ENCODE data around the gene S100A11. TPM values are rescaled to one million over a fixed set of nuclear protein-coding genes. Genes with fewer than 3 reads are reported as not detected.

S100A11 gene
- total and polyA plus RNA-seq, 2 donors (not counting 1 experiment from before 2014, with no cell fraction given) = 26.2 to 31.4 TPM

Small RNA genes lying within 50 kb of the gene (small RNA-seq; reads per million reads assigned to genes)
- not detected for gene SPTLC1P4 (ENCODE audit: insufficient read length, low read depth, low replicate concordance)

Other genes starting within 250 kb of the S100A11 start
- gene TDRKH, start 246.5 kb downstream of the S100A11 start, total RNA-seq = 12.8 and 13.3 TPM in 2 replicates
- gene TDRKH, start 246.5 kb downstream of the S100A11 start, polyA plus RNA-seq = 2.0 and 2.2 TPM in 2 replicates
- gene LINGO4, start 231.6 kb downstream of the S100A11 start, total RNA-seq = not detected in 2 replicates
- not detected in 2 replicates for gene LINGO4, start 231.6 kb downstream of the S100A11 start, polyA plus RNA-seq
- gene RORC, start 205.2 kb downstream of the S100A11 start, total RNA-seq = 0.12 TPM in 1 of 2 replicates, not detected in the other
- 0.07 and 0.15 TPM in 2 replicates for gene RORC, start 205.2 kb downstream of the S100A11 start, polyA plus RNA-seq
- not detected in 2 replicates for gene C2CD4D, start 197.2 kb downstream of the S100A11 start, total RNA-seq
- gene C2CD4D, start 197.2 kb downstream of the S100A11 start, polyA plus RNA-seq = 0.07 TPM in 2 replicates
- gene THEM5, start 183.3 kb downstream of the S100A11 start, total RNA-seq = not detected in 2 replicates
- not detected in 2 replicates for gene THEM5, start 183.3 kb downstream of the S100A11 start, polyA plus RNA-seq
- gene THEM4, start 127.5 kb downstream of the S100A11 start, total RNA-seq = 16.1 and 19.8 TPM in 2 replicates
- gene THEM4, start 127.5 kb downstream of the S100A11 start, polyA plus RNA-seq = 10.3 and 15.0 TPM in 2 replicates
- gene S100A10, start 43.1 kb downstream of the S100A11 start, total RNA-seq = 40.4 and 47.1 TPM in 2 replicates
- 29.9 and 38.0 TPM in 2 replicates for gene S100A10, start 43.1 kb downstream of the S100A11 start, polyA plus RNA-seq
- gene TCHHL1, start 52.1 kb upstream of the S100A11 start, total RNA-seq = not detected in 2 replicates
- not detected in 2 replicates for gene TCHHL1, start 52.1 kb upstream of the S100A11 start, polyA plus RNA-seq
- gene TCHH, start 78.4 kb upstream of the S100A11 start, total RNA-seq = not detected in 2 replicates
- gene TCHH, start 78.4 kb upstream of the S100A11 start, polyA plus RNA-seq = not detected in 2 replicates
- not detected in 2 replicates for gene RPTN, start 122.2 kb upstream of the S100A11 start, total RNA-seq
- gene RPTN, start 122.2 kb upstream of the S100A11 start, polyA plus RNA-seq = not detected in 2 replicates
- not detected in 2 replicates for gene HRNR, start 187.2 kb upstream of the S100A11 start, total RNA-seq
- gene HRNR, start 187.2 kb upstream of the S100A11 start, polyA plus RNA-seq = not detected in 2 replicates